Stimulated activated CD8-positive, alpha-beta memory T cell treated with anti-CD3 and anti-CD28 coated beads, Interleukin-2, amount 100 ng/mL, for 1 hour (primary cell): ENCODE measurements around the gene GATAD1.
A peak's percentile ranks its signal among the peaks of the same experiment; 100 is the strongest.
"Not testable (repeated sequence)": the region's sequence is repeated elsewhere in the genome, so short reads cannot be mapped to it uniquely, and the experiment has no call there.

Experiments
- DNase-seq, 2 donors: peaks; one replicate each; pipeline ENCODE4 v3.0.0-alpha.2; 2020; ENCODE audit warnings: low read depth in 2 of 2

The GATAD1 gene

DNA sequence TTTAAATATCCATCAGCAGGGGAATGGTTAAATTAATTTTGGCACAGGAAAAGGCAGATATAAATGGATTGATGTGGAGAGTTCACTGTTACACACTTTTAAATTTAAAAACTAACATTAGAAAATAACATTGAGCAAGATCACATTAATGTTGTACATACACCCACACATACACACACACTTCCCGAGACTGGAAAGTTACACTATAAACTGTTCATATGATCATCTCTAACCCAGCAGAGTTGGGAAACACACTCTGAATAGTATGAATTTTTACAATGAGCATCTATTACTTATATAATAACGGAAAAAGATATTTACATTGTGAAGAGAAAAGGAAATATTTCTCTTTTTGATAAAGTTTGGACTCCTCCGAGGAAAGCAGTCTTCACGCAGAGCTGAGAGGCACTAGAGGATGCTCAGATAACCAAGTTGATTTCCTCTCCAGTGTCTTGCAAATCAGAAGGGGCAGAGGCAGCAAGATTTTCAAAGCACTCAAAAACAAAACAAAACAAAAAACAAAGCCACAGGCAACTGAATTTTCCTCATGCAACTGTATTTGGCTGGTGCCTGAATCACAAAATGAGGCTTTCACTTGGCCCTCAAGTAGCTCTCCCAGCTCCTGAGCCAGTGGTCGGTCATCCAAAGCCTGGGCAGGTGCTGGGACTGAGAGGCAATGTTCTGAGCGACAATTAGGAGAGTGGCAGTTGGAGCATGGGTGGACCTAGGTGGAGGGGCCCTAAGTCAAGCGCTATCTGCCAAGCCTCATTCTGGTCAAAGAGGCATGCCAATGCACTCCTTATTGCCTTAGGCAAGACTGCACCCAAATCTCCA, 10.5 kb upstream of the GATAD1 start:
- no peak for DNase-seq

DNA sequence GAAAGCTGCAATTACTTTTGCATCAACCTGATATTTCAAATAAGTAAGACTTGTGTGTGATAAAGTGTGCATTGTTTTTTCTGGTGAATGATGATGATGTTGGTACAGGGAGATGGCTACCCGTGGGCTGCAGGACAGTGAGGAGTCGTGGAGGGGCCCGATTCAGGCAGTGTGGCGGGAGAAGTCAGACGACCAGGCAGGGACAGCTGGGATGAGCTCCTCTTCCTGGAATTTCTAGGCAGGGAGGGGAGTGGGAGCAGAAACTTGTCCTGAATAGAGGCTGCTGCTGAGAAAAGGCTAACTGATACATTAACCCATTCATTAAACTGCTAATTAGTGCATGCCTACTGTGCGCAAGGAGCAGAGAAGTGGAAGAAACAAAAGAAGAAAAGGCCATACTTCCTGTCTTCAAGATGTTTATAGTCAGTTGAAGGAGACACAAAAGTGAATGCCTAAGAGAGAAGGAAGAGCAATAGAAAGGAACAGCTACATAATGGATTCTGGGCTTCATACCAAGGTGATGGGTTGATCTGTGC, 9.3 kb upstream of the GATAD1 start:
- no peak for DNase-seq

DNA sequence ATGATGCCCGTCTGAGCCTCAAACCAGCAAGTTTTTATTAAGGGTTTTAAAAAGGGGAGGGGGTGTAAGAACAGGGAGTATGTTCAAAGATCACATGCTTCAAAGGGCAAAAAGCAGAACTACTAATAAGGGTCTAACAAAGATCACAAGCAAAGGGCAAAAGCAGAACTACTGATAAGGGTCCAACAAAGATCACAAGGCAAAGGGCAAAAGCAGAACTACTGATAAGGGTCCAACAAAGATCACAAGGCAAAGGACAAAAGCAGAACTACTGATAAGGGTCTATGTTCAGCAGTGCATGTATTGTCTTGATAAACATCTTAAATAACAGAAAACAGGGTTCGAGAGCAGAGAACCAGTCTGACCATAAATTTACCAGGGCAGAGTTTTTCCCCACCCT, 4.6 kb upstream of the GATAD1 start:
- not testable (repeated sequence) for DNase-seq

DNA sequence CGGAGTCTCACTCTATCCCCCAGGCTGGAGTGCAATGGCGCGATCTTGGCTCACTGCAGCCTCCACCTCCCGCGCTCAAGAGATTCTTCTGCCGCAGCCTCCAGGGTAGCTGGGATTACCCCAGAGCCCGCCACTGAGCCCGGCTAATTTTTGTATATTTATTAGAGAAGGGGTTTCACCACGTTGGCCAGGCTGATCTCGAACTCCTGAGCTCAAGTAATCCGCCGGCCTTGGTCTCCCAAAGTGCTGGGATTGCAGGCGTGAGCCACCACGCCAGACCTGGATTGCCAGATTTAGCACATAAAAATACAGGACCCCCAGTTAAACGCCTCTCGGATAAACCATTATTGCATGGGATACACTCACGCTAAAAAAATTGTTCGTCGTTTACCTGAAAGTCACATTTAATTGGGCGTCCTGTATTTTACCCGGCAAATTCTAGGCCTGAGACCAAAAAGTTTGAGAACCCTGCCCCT, 375 bp upstream of the GATAD1 start:
- no peak for DNase-seq

DNA sequence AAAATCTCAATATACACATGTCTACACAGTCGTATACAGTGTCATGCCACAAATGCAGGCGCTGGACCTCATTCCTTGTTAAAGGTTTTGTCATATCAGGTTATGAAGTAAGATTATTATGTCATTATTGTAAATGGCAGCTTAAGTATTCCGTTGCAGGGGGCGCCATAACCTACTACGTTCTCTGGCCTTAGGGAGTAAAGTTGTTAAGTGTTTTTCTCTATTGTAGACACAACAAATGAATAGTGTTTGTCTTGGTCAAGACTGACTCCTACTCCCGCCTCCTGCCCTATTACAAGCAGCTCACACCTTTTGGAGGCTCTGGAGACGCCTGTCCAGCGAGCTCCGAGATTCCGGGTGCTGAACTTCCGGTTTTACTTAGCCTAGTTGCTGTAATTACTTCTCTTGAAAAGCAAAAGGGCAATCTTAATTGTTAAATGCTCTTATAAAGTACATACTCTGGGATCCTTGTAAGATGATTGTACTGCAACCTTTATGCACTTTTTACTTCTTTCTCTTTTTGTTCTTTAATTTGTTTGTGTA, 994 bp downstream of the GATAD1 start:
- DNase-seq = peak; percentile 8 to 34

DNA sequence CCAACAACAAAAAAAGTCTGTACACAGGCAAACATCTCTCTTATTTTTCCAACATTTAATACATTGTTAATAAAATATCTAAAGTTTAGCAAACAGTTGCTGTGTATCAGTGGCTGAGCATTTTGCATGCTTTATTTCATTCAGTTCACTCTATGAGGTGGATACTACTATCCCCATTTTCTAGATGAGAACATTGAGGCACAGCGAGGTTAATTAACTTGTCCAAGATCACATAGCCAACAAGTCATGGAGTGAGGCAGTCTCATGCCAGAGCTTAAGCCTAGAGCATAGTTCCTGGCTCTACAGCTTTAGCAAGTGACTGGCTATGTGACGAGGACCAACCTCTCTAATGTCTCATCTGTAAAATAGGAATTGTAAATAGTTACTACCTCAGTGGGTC, 4.4 kb downstream of the GATAD1 start:
- DNase-seq = no peak

DNA sequence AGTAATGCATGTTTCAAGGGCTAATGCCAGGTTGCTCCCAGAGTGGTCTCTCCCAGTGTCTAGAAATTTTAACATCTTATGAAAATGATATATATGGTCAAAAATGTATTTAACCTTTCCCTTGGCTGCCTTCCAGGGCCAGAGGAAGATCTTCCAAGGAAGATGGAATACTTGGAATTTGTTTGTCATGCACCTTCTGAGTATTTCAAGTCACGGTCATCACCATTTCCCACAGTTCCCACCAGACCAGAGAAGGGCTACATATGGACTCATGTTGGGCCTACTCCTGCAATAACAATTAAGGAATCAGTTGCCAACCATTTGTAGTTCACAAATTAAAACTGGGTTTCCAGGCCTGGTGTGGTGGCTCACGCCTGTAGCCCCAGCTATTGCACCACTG, 9.0 kb downstream of the GATAD1 start:
- DNase-seq = no peak

DNA sequence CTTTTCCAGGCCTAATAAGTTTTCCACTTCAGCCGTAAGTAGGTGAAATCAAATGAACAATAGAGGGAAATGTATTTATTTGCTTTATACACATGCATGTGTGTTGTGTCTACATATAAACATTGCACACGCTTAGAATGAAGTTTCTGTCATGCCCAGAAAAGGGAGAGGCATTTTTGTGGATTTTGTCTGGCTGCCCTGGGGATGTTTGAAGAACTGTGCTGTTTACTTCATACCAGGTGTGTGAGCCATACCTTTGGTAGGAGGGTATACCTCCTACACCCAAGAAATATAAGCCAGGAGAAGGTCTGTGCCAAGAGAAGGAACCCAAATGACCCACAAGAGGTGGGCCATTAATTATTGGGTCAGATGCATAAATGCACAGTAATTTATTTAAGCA, 12.8 kb downstream of the GATAD1 start:
- no peak for DNase-seq

DNA sequence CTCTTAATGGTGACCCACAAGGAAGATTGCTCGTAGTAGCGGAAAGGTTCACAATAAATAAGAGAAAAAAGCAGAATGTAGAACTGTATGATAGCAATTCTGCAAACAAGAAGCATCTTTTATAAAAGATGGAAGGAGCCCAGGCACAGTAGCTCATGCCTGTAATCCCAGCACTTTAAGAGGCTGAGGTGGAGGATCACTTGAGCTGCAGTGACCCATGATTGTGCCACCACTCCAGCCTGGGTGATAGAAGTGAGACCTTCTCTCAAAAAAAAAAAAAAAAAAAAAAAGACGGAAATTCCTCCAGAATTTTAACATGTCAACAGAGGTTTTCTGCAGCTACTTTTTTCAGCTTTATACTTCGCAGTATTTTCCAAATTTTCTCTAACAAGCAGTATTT, 13.2 kb downstream of the GATAD1 start:
- no peak for DNase-seq

DNA sequence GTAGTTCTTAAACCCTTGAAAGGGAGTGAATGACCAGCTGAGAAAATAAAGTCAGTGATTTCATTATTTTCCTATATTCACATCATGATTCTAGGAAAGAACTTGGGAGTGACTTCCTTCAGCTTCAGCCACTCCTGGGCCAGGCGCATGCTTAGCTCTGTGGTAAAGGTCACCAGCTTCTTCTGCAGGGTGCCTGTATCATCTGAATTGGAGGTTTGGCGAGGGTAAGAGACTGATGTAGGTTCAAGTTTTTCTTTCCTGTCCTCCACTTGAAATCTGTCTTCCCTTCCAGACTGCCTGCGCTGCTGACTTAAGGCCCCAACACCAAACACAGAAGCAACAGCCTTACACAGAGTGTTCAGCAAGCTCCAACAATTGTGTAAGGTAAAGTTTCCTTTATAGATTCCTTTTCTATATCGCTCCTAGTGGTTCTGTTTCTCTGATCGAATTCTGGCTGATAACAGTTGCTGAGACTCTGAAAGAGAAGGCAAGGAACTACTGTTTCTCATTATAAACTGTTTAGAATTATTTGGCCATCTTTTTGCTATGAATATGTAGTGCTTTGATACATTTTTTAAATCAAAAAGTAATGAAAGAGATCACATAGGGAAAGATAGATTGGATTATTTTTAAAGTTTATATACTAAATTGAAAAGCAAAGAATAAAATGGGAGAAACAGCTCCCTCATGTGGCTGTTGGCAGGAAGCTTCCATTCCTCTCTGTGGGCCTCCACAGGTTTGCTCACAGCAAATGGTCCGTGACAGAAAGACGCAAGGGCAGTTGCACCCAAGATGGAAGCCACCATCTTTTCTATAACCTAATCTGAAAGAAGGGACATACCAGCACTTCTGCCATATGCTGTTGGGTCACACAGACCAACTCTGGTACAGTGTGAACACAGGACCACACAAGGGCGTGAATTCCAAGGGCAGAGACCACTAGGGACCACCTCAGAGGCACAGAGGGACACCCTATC, 14.0 kb downstream of the GATAD1 start:
- DNase-seq = no peak

DNA sequence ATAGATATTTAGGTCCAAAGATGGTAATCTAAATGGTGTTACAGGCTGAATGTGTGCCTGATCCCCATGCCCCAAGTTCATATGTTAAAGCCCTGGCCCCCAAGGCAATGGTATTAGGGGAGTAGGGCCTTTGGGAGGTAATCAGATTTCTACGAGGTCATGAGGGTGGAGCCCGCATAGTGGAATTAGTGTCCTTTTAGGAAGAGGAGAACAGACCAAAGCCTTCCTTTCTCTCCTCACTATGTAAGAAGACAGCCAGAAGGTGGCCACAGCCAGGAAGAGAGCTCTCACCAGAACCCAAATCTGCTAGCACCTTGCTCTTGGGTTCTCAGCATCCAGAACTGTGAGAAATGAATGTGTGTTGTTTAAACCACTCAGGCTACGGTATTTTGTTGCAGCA, 15.3 kb downstream of the GATAD1 start:
- no peak for DNase-seq

DNA sequence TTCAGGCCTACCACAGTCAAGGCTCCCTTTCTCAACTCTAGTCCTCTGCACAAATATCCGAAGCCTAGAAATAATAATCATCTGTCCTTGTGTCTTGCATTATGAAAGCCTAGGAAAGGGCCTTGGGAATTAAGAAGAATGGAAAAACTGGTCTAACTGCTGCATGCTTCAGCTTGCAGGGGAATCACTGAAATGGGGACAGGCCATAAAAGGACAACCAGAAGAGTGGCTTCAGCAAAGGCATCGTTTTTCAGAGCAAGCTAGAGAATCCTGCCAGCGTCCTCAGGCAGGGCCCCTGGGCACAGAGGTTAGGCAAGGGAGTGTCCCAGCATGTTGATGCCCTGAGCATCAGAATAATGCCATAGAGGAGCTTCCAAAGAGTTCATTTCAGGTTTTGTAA, 17.2 kb downstream of the GATAD1 start:
- no peak for DNase-seq

DNA sequence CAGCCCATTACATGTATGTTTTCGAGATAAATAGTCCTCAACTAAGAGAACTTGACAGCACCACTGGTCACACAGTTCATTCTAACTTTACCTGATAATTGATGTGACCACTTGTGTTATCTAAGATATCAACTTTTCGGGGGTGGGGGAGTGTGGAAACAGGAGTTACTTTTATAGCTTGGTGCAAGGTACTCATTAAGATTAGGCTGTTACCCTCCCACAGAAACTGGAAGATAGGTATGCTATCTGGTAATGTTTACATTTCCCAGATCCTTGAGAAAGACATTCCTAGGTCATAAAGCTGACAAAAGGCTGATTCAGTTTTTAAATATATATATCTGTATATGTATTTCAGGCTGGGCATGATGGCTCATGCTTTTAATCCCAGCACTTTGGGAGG, 19.4 kb downstream of the GATAD1 start:
- DNase-seq = no peak

DNA sequence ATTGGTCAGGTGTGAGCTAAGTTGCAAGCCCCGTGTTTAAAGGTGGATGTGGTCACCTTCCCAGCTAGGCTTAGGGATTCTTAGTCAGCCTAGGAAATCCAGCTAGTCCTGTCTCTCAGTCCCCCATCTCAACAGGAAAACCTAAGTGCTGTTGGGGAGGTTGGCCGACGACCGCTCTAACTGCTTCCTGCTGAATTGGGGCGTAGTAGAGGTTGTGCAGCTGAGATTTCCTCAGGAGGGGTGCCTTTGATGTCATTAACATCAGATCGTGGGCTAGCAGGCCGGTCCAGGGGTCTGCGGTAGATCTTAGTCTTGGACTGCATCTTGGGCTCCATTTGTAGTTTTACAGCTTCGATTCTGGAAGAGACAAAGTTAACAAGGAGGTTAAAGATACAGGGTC, 21.3 kb downstream of the GATAD1 start:
- DNase-seq = not testable (repeated sequence)

DNA sequence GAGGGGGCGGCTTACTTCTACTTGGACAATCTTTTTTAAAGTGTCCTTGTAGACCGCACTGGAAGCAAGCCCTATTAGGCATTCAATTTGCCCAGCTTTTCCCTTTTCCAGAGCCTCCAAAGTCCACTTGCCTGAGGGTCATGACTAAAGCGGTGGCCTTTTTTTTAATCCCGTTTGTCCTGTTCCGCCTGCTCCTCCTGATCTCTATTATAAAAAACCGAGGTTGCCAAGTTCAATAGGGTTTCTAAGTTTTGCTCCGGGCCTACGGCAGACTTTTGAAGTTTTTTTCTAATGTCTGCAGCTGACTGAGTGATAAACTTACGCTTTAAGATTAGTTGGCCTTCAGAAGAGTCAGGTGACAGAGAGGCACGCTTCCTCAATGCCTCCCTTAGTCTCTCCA, 26.7 kb downstream of the GATAD1 start:
- not testable (repeated sequence) for DNase-seq

DNA sequence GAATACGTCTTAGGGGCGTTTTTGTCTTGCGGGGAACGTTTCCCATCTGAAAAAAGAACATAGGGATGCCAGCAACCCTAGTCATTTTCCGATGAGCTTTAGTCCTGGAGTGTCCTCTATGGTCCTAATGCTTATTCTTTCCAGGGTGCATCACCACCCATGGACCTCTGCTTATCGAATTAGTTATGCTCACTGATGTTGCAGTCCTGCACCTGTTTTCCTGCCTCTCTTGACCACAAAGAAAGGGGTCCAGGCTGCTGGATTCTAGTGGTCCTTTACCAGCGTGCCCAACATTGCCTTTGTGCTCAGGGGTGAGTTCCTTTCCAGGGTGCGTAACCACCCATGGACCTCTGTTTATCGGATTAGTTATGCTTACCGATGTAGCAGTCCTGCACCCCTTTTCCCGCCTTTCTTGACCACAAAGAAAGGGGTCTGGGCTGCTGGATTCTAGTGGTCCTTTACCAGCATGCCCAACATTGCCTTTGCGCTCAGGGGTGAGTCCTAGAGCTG, 28.0 kb downstream of the GATAD1 start:
- DNase-seq = not testable (repeated sequence)

DNA sequence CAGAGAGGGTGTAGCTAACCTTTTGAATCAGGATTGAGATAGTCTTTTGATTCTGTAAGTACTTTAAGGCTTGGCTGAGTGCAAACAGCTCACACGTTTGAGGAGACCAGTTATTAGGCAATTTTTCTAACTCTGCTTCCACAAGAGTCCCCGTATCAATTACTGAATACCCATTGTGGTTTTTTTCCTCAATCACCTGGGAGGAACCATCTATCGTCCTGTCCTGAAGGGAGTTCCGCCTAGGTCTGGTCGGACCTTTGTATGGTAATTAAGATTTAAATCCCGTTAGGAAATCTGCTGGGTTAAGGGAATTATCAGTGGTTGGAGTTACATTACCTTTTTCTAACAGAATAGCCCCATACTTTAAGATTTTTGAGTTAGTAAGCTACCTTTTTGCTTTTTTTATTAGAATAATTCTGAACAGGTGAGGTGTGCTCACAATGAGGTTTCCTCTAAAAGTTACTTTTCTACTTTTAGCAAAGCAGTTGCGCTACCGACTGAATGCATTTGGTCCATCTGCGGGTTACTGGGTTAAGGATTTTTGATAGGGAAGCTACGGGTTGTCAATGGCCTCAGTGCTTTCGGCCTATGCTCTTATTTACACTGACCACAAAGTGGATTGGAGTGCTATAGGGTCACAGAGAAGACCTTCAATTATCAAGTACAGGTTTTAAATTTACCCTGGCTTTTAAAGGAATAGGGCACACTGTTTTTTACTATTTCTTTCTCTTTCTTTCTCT, 28.7 kb downstream of the GATAD1 start:
- DNase-seq = not testable (repeated sequence)

DNA sequence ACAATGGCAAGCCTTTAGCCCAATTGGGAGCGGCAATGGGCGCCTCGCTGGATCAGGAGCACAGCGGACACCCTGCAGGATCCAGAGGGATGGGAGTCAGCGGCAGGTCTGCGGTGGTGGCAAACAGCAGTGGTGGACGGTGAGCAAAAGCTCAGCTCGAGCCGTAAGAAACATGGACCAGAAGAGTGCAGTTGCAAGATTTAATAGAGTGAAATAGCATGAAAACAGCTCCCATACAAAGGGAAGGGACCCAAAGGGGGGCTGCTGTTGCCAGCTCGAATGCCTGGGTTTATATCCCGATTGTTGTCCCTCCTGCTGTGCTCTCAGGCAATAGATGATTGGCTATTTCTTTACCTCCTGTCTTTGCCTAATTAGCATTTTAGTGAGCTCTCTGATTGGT, 30.4 kb downstream of the GATAD1 start, which contains the start of gene ERVW-1:
Gene ERVW-1, minus strand, starts transcription at position 266 of the 400 bp plus-strand sequence. CDS start 7,565 bp downstream, outside the sequence.
- DNase-seq = not testable (repeated sequence)

DNA sequence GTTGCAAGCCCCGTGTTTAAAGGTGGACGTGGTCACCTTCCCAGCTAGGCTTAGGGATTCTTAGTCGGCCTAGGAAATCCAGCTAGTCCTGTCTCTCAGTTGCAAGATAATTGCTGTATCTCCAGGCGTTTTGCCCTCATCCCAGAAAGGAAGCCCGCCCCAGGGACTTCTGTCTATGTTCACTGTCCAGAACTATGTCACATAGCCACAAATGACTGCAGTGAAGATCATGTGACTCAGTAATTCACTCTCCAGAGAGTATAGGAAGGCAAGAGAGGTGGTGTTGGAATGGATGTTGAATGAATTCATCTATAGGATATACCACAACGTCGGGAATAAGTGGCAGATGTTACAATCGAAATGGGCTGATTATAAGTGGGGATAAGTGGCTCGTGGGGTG, 30.8 kb downstream of the GATAD1 start:
- DNase-seq = no peak

DNA sequence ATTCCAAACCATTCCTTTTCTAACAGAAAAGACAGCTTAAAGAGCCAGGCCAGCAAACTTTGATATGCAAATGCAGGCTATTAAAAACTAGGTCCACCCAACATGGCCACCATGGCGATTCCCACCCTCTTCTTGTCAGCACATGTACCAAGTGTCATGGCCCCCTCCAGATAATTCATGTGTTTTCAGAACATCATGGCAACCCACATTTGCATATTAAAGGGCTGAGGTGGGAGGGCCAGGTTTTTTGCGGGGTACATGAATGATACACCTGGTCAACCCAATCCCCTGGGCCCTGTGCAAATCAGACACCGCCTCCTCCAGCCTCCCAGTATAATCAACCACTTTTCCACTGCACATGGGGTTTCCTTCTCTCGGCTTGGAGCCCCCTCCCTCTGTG, 31.4 kb downstream of the GATAD1 start:
- DNase-seq = no peak

DNA sequence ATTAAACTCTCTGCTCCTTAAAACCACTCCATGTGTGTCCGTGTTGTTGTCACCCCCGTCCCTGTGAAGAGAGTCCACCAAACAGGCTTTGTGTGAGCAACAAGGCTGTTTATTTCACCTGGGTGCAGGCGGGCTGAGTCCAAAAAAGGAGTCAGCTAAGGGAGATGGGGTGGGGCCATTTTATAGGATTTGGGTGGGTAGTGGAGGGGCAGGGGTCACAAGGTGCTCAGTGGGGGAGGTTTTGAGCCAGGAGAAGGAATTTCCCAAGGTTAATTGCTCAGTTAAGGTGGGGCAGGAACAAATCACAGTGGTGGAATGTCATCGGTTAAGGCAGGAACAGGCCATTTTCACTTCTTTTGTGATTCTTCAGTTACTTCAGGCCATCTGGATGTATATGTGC, 31.9 kb downstream of the GATAD1 start:
- DNase-seq = not testable (repeated sequence)
